CD4-positive, alpha-beta T cell treated with Interleukin-21 for 1 hour (primary cell): ENCODE results near the gene ZNF69.
"Not testable (repeated sequence)": the region's sequence is repeated elsewhere in the genome, so short reads cannot be mapped to it uniquely, and the experiment has no call there.

Experiments used
- DNase-seq: peaks from one replicate; pipeline ENCODE4 v3.0.0-alpha.2; 2020

Gene ZNF69

GRCh38 chr19:11902228-11902627 is 14.6 kb downstream of the ZNF69 start:
- DNase-seq = no peak

- DNase-seq = no peak
Measured at GRCh38 chr19:11905928-11906327, 18.3 kb downstream of the ZNF69 start.

- not testable (repeated sequence) for DNase-seq
Measured at GRCh38 chr19:11911937-11912336, 24.4 kb downstream of the ZNF69 start.

GRCh38 chr19:11914417-11915051 is 27.0 kb downstream of the ZNF69 start:
- DNase-seq = not testable (repeated sequence)

GRCh38 chr19:11921852-11922495 is 34.4 kb downstream of the ZNF69 start:
- no peak for DNase-seq

- DNase-seq = peak; percentile 94
Measured at GRCh38 chr19:11924886-11925650, 37.5 kb downstream of the ZNF69 start, which contains the start of gene ZNF700. Gene ZNF700, plus strand, starts transcription at chr19:11925107. Its CDS starts 104 bp downstream, at chr19:11925211.

GRCh38 chr19:11925651-11926187 is 38.1 kb downstream of the ZNF69 start:
- DNase-seq = peak; percentile 26

GRCh38 chr19:11927227-11927626 is 39.6 kb downstream of the ZNF69 start:
- DNase-seq = no peak

GRCh38 chr19:11931051-11931450 is 43.5 kb downstream of the ZNF69 start:
- no peak for DNase-seq

GRCh38 chr19:11931513-11931912 is 43.9 kb downstream of the ZNF69 start:
- DNase-seq = no peak

- DNase-seq = not testable (repeated sequence)
Measured at GRCh38 chr19:11935829-11936228, 48.2 kb downstream of the ZNF69 start.

GRCh38 chr19:11938383-11938782 is 50.8 kb downstream of the ZNF69 start:
- DNase-seq = not testable (repeated sequence)

GRCh38 chr19:11941361-11941887 is 53.8 kb downstream of the ZNF69 start:
- DNase-seq = not testable (repeated sequence)

- DNase-seq = no peak
Measured at GRCh38 chr19:11942008-11942842, 54.6 kb downstream of the ZNF69 start.

GRCh38 chr19:11942843-11943108 is 55.2 kb downstream of the ZNF69 start:
- no peak for DNase-seq

- no peak for DNase-seq
Measured at GRCh38 chr19:11944656-11945055, 57.1 kb downstream of the ZNF69 start.

- DNase-seq = no peak
Measured at GRCh38 chr19:11948646-11949045, 61.1 kb downstream of the ZNF69 start.

GRCh38 chr19:11949201-11949600 is 61.6 kb downstream of the ZNF69 start:
- DNase-seq = no peak

- DNase-seq = not testable (repeated sequence)
Measured at GRCh38 chr19:11949614-11950080, 62.1 kb downstream of the ZNF69 start.

GRCh38 chr19:11950312-11950711 is 62.7 kb downstream of the ZNF69 start:
- DNase-seq = no peak
